Inflammatory macrophage (primary cell): Measurements from ENCODE around the gene PLA2G2E.

Experiments
- DNase-seq, 2 donors: peaks; one replicate each; pipeline ENCODE4 v3.0.0-alpha.2; 2020 to 2022
- total RNA-seq, 18 experiments: gene quantifications; one replicate each; lab custom pipeline; 2026; ENCODE audit warnings: mixed read lengths in 6 of 18, inconsistent platforms in 2 of 18; lab: John Stamatoyannopoulos, UW

Gene PLA2G2E, protein sequence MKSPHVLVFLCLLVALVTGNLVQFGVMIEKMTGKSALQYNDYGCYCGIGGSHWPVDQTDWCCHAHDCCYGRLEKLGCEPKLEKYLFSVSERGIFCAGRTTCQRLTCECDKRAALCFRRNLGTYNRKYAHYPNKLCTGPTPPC
- total RNA-seq = 0 to 0.07 (median 0) reads per million in 18 experiments

DNA sequence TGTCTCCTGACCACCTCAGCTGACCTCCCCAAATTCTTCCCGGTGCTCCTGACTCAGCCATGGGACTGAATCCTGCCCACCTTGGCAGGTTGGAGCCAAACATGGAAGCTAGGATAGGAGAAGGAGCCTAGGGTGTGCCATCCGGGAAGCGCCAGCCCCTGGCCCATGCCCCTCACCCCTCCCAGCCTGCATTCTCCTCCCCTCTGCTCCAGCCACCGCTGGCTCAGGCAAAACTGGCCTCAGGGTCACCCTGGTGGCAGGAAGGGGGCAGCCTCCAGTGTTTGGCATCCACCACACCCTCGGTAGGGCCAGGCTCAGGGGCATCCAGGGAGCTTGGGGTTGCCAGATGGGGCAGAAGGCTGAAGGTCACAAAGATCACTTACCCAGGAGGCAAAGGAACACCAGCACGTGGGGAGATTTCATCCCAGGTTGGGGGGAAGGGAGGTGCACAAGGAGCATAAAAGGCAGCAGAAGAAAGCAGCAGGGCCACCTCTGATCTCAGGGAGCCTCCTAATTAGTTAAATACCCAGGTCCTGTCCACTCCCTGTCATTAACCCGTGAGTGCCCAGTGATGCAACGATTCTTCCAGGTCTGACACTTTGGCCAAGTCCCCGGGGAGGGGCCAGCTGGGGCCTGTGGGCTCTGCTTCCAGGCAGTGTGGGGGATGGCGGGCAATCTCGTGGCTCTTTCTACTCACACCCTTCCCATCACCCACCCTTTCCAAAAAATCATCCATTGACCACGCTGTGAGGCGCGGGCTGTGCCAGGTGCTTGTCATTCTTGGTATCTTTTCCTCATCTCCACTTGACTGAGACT, at the start of gene PLA2G2E:
Gene PLA2G2E, minus strand, starts transcription at position 481 of the 816 bp plus-strand sequence. Its CDS starts 58 bp downstream, at position 423.
- no peak for DNase-seq

DNA sequence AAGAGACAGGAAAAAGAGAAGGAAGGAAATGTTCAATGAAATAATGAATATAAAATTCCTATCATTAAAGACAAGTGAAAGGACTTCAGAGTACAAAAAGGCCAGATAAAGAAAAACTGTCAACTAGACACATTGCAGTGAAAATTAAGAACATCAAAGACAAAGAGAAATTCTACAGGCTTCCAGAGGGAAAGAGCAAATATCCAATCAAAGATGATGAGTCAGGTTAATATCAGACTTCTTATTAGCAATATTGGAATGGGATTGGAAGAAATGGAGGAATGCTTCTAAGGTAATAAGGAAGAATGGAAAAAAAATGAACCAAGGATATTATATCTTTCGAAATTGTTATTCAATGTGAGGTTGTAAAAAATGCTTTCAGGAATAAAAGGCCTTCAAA, 48.2 kb upstream of the PLA2G2E start:
- no peak for DNase-seq

DNA sequence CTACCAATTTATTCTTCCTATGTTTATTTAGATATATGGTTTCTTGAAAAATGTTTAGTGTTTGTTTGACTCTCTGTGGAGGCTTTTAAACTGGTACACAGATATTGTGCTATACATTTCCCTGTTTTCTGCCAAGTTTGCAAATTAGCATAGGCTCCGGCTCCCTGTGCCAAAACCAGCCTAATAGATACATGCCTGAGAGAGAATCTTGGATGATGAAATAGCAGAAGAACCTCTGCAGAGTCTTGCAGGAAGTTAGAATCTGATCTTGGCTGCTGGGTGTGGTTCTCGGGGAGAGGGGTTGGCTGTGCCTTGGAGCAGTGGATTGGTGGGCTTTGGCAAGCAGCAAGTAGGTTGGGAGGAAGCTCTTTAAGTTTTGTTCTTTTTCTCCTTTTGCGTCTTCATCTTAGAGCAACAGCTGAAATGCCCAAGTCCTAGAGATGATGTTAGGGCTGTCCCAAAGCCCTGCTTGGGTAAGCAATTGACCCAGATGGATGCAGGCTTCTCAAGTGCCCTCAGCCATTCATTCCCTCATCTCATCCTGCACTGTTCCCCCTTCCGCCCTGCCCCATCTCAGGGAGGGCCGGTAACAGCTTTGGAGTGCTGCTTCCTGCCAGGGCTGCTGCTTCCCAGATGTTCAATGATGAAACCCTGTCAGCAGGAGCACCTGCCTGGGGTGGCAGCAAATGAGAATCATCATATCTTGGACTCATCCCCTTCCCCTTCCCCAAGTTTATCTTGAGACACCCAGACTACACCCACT, 46.7 kb upstream of the PLA2G2E start:
- DNase-seq = no peak

DNA sequence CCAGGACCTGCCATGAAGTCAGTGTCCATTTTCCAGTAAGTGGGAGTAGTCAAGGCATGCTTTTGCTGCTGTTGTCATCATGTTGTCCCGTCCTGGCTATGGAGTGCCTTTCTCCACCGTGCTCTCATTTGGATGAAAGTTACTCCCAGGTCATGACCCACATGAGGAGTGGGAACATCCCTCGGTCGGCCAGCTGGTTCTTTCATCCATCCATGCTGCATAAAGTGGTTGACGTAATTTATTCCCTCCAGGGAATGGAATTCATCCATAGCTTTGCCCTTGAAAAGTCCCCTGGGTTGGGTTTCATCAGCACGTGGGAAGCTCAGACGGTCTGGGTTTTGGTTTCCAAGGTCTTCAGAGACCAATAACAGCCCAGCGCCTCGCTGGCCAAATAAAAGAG, 44.4 kb upstream of the PLA2G2E start:
- DNase-seq = no peak

DNA sequence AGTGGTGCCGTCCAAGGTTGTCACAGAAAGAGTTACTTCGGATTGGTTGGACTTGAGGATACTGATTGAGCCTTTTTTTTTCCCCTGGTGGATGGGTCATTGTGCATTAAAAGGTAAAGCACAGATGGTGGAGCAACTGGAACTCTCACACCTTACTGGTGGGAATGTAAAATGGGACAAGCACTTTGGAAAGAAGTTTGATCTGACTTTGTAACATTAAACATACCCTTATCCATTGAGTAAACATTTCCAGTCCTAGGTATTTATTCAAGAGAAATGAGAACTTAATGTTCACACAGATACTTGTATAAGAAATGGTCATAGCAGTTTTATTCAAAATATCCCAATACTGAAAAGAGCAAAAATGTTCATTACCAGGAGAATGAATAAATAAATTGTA, 41.1 kb upstream of the PLA2G2E start:
- no peak for DNase-seq

DNA sequence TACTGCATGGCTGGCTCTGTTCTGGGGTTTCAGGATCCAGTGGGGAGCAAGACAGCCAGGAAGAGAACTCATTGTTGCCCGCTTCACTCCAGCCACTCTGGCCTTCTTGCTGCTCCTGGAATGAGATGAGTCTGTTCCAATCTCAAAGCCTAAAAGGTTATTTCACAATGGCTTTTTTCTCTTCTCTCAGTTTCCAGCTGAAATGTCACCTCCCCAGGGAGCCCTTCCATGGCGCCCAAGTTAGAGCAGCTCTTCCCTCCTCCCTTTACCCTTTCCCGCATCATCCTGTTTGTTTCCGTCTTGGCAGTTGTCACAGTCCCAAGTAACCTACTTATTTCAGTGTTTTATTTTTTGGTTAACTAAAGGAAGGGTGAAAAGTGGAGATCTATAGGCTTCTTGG, 40.2 kb upstream of the PLA2G2E start:
- no peak for DNase-seq

DNA sequence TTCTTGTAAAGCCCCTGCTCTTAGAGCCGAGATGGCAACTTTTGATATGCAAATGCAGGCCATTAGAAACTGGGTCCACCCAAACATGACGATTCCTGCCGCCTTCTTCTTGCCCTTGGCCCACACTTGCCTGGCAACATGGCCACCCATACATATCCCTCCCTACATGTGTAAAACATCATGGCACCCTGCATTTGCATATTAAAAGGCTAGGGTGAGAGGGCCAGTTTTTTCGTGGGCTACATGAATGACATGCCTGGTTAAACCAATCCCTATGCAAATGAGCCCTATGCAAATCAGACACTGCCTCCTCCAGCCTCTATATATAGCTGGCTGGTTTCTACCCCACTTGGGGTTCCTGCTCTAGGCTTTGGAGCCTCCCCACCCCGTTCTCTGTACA, 37.2 kb upstream of the PLA2G2E start:
- DNase-seq = no peak

DNA sequence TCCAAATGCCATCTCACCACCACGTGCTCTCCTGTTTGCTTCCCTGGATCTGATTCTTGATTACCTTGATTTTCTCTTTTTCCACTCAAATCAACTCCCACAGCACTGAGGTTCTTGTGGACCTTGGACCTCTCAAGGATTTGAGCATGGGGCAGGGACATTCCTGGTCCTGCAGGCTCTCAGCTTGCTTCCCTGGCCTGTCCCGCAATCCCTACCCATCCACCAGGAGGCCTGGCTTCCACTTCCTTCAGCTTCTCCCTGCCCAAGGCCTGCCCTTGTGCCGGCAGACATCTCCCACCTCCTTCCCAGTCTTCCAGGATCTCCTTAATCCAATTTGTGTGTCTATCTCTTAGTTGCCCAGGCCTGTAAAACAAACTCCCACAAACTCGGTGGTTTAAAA, 34.4 kb upstream of the PLA2G2E start:
- no peak for DNase-seq

DNA sequence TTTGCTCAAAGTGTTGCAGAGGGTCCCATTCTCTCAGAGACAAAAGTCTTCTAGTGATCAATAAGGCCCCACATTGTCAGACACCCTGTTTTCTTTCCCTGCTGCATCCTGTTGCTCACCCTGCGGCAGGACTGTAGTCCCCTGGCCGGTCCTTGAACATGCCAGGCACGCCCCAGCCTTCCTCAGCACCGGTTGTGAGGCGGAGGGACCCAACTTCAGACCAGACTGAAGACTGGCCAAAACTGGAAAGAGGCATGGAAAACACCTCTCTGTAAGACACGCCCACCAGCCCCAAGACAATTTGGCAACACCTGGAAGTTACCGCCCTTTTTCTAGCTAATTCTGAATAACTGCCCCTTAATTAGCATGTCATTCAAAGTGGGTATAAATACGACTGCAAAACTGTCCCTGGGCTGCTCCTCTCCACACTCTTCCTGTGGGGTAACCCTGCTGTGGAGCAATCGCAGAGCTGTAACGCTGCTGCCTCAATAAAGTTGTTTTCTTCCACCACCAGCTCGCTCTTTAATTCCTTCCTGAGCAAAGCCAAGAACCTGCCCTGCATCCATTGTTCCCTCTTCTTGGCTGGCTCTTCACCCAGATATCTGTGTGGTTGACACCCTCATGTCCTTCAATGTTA, 32.2 kb upstream of the PLA2G2E start:
- no peak for DNase-seq

DNA sequence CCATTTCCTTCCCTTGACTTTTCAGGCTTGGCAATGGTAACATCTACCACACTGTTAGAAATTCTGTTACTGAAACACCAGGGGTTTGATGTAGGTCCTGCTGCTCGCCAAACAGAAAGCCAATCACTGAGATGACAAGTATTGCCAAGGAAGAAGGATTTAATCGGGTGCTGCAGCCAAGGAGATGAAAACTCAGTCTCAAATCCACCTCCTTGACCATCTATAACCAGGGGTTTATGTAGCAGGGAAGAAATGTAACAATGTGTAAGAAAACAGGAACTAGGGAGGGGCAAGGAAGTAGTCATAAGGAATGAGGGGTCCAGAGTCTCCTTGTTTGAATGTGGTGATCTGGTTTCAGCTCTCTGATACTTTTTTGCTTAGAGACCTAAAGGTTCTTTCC, 30.6 kb upstream of the PLA2G2E start:
- no peak for DNase-seq

DNA sequence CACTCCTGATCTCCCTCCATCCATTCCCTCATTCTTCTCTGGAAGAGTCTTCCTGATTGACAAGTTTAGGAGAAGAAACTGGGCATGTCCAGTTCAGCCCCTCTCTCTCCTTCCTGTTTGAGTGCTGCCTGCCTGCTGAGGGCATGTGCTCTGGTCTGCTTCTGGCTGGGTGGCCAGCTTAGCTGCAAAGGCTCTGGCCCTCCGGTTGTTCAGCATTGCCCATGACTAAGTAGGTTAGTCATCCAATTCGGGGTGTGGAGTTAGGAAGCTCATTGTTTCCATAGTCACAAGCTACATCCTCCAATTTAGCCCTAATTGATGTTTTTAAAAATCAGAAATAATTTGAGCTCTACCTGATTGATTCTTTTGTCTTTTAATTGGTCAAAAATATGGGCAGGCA, 25.6 kb upstream of the PLA2G2E start:
- DNase-seq = no peak

DNA sequence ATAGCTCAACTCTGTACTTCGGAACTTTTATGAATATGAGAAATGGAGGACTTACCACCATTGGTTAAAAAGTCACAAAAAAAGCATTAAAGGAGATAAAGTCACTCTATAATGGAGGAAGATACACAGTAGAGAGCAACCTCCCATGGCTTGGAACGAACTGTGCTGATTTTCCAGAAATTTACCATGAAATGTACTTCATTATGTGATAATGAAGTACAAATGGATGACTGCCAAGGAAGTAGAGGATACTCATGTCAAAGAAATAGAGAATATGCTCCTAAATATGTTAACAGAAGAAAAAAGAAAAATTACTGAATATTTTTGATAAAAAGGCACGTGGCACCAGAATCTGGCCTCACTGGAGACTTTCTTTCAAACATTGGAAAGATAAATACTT, 23.6 kb upstream of the PLA2G2E start:
- no peak for DNase-seq

DNA sequence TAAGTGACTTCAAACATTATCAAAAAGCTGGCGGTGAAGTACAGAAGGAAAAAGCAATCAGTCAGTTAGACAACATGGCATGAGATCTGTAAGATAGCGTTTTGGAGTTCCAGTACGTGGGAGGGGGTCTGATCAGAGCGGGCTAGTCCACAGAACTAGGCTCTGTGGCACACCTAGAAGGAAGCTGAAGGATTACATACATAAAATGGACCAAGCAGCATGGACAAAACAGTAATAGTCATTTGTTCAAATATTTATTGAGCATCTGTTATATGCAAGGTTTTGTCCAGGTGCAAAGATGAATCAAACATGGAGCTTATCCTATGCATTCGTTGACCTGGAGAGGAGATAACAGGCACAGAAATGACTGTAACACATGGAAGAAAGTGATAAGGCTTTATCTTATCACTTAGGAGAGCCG, 22.9 kb upstream of the PLA2G2E start:
- no peak for DNase-seq

DNA sequence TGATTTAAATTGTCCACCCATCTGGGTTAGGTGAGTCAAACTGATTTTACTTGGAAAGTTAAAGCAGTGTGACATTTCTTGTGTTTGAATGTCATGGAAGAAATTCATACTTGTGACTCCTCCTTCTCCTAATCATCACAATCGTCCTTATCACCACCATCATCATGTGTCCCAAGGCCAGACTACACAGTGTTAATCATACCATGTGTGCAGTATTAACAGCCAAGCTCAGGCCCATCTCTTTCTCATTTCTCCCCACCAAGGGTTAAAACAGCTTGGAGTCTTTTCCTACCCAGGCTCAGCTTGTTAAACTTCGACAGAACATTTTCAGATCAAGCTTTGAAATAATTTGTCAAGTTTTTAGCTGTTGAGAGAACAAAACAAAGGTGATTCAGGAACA, 22.5 kb upstream of the PLA2G2E start:
- DNase-seq = no peak

DNA sequence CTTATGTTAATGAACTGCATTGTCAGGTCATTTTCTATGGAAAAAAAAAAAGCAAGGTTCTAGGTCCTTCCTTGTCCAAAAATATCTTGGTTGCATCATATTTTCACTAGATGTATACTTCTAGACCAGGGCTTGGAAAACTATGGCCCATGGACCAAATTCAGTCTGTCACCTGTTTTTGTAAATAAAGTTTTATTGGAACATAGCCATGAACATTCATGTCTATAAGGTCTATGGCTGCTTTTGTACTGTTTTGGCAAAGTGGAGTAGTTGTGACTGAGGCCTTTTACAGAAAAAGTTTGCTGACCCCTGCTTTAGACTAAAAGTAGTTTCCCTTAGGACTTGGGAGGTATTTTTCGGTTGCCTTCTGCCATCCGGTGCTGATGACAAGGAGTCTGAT, 19.2 kb upstream of the PLA2G2E start:
- DNase-seq = no peak

DNA sequence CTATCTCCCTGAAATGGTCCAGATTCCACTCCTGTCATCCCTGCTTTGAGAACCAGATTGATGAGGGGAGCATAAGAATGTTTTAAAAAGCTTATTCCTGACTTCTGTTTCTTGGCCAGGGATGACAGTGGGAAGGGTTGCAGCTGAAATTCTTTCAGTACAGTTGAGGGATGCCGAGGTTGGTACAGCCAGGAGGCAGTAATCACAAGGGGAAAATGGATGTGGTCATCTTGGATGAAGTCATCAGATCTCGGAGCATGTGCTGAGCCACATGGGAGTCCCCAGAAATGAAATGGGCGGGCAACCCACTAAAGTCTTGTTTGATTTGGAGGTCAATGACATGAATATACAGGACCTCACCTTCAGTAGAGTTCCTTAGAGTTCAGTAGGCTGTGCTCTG, 18.7 kb upstream of the PLA2G2E start:
- DNase-seq = no peak

DNA sequence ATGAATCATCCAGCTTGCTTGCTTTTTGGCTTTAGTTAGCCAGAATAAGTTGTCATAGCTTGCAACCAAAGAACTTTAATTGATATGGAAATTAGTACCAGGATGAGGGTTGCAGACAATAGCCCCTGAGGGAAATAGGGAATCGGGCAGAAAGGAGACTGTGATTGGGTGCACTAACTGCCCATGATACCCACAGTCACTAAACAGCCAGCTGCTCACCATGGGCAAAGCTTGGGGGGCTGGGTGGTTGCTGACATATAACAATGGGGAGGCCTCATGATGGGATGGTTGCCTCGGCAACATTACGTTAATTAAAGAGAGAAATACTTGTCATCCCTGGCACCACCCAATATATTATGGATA, 17.8 kb upstream of the PLA2G2E start:
- DNase-seq = no peak

DNA sequence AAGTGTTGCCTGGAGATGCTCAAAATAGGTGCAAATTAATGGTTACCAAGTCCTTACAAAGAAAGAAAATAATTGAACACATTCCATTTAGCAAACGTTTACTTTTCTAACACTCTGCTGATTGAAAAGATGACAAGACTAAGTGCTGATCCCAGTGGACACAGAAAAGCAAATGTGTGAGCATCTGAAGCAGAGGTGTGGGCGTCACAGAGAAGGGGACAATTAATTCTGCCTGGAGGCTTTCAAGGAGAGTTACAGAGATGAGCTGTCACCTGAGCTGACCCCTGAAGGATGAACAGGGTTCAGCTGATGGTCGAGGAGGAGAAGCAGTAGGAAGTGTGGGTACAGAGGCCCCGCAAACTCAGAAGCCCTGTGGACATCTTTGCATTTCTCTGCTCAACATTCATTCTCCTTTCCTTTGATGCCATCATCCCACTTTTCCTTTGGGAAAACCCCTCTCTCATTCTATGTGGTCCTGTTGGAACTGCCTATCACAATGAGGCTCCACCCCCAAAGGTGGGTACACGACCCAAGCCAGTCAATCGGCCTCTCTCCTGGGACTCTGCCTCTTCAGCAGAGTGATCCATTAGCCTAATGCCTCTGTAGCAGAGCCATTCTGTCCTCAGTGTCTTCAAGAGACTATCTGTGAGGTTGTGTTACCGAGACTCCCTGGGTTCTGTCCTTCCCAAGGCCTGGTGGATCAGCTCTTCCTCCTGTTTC, 17.2 kb upstream of the PLA2G2E start:
- no peak for DNase-seq

DNA sequence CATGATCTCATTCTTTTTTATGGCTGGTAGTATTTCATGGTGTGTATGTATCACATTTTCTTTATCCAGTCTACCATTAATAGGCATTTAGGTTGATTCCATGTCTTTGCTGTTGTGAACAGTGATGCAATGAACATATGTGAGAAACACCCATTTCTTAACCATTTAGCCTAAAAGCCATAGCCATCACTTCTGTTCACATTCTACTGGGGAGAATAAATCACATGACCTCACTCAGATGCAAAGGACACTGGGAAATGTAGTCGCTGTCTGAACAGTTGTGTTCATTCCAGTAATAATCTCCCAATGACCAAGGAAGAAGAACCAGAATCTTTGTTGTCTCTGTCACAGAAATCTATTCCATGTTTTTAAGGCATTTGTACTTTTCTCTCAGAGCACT, 15.1 kb upstream of the PLA2G2E start:
- DNase-seq = no peak

DNA sequence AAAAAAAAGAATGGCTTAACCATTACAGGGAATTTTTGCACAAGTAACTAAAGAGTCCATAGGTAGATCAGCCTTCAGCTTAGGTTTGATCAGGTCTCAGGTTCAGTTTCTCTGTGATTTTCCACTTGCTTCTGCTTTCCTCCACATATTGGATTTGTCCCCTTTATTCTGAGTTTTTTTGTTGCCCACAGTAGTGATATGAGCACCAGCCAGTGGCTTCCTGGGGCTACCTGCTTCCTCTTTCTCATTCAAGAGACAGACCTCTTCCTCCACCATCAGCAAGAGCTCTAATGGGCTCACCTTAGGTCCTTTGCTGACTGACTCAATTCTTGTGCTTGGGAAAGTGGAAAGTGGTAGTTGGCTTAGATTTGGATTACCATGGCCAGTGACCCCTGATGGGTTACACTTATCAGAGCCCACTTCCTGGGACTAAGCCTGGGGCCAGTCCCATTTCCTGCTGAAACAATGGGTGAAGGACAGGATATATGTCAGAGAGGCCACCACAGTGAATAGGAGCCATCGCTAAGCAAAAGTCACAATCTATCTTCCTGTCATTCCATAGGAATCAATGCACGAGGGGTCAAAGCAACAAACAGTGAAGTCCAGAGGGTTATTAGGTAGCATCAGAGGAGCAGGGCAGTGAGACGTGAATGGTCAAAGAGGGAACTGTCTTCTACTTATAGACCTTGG, 12.8 kb upstream of the PLA2G2E start:
- DNase-seq = no peak

DNA sequence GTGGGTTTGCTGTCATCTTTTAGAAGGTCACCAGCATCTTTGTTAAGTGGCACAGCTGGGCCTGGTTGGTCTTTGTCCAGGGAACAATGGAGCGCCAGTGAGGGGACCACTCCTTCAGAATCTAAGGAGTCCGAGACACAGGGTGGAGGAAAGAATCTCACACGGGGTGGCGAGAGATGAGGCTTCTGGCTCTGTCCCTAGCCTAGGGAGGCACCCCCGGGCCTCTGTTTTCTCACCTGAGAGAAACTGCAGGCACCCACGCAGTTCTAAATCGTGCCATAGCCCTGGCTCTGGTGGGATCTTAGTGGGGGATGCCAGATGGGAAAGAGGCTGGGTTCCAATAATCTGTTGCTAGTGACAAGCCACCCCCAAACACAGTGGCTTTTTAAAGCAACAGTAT, 10.9 kb upstream of the PLA2G2E start:
- DNase-seq = no peak

DNA sequence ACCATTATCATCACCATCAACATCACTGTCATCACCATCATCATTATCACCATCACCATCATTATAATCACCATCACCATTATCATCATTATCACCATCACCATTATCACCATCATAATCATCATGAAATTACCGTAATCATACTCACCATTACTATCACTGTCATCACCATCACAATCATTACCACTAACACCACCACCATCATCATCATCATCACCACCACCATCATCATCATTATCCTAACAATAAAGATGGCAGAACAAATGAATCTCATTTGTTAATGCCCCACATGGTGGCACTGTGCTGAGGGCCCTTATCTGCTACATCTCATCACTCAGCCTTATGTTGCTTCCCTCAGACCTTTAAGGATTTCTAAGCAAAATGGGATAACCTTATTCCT, 9.4 kb upstream of the PLA2G2E start:
- DNase-seq = no peak
